ENCODE results near the gene PAX3. TPM values are rescaled to one million over a fixed set of nuclear protein-coding genes. Genes with fewer than 3 reads are reported as not detected.

PAX3 gene
- total and polyA plus RNA-seq, 4 donors, result not detected

- Histone ChIP-seq H3K4me3 (ENCODE audit: low read depth in 1 of 3, low read length in 3 of 3) (no peak overlapping the region), H3K4me1 (ENCODE audit: control insufficient read depth in 4 of 4, insufficient read depth in 4 of 4, low read length in 3 of 4) (peaks cover 21 to 40% (median 37%) of the 10 kb centered on the region in 4 donors), H3K36me3 (ENCODE audit: control insufficient read depth in 4 of 4, insufficient read depth in 3 of 4, low read depth in 1 of 4, low read length in 3 of 4) (no peaks in the 10 kb centered on the region), H3K9me3 (ENCODE audit: control insufficient read depth in 4 of 4, low read length in 3 of 4) (peaks cover 0 to 4% (median under 1%) of the 10 kb centered on the region in 4 donors), H3K9ac (ENCODE audit: low read depth in 1 of 2, low read length in 2 of 2) (no peak overlapping the region), H3K27ac (ENCODE audit: low read depth in 1 of 2, low read length in 2 of 2) (no peak overlapping the region), H3K27me3 (ENCODE audit: control insufficient read depth in 4 of 4, insufficient read depth in 4 of 4, low read length in 3 of 4) (peaks cover 15 to 45% (median 18%) of the 10 kb centered on the region in 4 donors)
- DNase-seq (ENCODE audit: low spot score), result no peak
- no peak for TF ChIP-seq NR2F2 (IDR thresholded peaks at IDR 0.05)
- no peak for TF ChIP-seq RXRA (IDR thresholded peaks at IDR 0.05)
- no peak for TF ChIP-seq SP1 (IDR thresholded peaks at IDR 0.05)
- no peak for TF ChIP-seq RAD21 (IDR thresholded peaks at IDR 0.05)
- no peak for TF ChIP-seq EGR1 (IDR thresholded peaks at IDR 0.05; ENCODE audit: low read depth in 2 of 2)
- no peak for TF ChIP-seq REST (IDR thresholded peaks at IDR 0.05)
- no peak for TF ChIP-seq TAF1 (conservative IDR thresholded peaks at IDR 0.05)
- no peak for TF ChIP-seq FOXA1 (IDR thresholded peaks at IDR 0.05)
- TF ChIP-seq, protein P1, sequence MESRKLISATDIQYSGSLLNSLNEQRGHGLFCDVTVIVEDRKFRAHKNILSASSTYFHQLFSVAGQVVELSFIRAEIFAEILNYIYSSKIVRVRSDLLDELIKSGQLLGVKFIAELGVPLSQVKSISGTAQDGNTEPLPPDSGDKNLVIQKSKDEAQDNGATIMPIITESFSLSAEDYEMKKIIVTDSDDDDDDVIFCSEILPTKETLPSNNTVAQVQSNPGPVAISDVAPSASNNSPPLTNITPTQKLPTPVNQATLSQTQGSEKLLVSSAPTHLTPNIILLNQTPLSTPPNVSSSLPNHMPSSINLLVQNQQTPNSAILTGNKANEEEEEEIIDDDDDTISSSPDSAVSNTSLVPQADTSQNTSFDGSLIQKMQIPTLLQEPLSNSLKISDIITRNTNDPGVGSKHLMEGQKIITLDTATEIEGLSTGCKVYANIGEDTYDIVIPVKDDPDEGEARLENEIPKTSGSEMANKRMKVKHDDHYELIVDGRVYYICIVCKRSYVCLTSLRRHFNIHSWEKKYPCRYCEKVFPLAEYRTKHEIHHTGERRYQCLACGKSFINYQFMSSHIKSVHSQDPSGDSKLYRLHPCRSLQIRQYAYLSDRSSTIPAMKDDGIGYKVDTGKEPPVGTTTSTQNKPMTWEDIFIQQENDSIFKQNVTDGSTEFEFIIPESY (IDR thresholded peaks at IDR 0.05), result no peak
- no peak for TF ChIP-seq HNF4A (conservative IDR thresholded peaks at IDR 0.05)
- no peak for TF ChIP-seq GABPA (IDR thresholded peaks at IDR 0.05 in 1 of 2, conservative IDR thresholded peaks at IDR 0.05 in 1 of 2)
- TF ChIP-seq CTCF (IDR thresholded peaks at IDR 0.05; ENCODE audit: low read depth, low read length, missing input control), result no peak
- no peak for TF ChIP-seq YY1 (IDR thresholded peaks at IDR 0.05)
- no peak for TF ChIP-seq HNF4G (IDR thresholded peaks at IDR 0.05)
- TF ChIP-seq, protein P2, sequence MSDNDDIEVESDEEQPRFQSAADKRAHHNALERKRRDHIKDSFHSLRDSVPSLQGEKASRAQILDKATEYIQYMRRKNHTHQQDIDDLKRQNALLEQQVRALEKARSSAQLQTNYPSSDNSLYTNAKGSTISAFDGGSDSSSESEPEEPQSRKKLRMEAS (IDR thresholded peaks at IDR 0.05), result no peak
- no peak for TF ChIP-seq JUND (IDR thresholded peaks at IDR 0.05)
- no peak for TF ChIP-seq FOXA2 (IDR thresholded peaks at IDR 0.05)
- TF ChIP-seq, protein P3, sequence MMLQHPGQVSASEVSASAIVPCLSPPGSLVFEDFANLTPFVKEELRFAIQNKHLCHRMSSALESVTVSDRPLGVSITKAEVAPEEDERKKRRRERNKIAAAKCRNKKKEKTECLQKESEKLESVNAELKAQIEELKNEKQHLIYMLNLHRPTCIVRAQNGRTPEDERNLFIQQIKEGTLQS (IDR thresholded peaks at IDR 0.05), result no peak
- WGBS, result 7% methylated on average over 20 of the region's 20 CpGs
Measured at GRCh38 chr2:222299906-222300725, 1.3 kb upstream of the PAX3 start.
